KMS-11 (cell line): ENCODE data around the gene CRIM1.

Experiments
- H2AFZ ChIP-seq: fragments of 200-600 bp; sonication (generic); 2 replicates; pipeline ENCODE4 v1.6.1; 2016; ENCODE audit warnings: antibody characterized with exemption, mixed run types, low read depth
- H3K27ac ChIP-seq: fragments of 200-600 bp; sonication (generic); 2 replicates; pipeline ENCODE4 v1.6.1; 2016; ENCODE audit warnings: mild to moderate bottlenecking, mixed run types
- H3K27me3 ChIP-seq: fragments of 200-600 bp; sonication (generic); 2 replicates; pipeline ENCODE4 v1.6.1; 2017; ENCODE audit warnings: mild to moderate bottlenecking, low read depth, mixed run types, moderate library complexity; ENCODE audit not compliant: insufficient read depth
- H3K36me3 ChIP-seq: fragments of 200-600 bp; sonication (generic); 2 replicates; pipeline ENCODE4 v1.6.1; 2017; ENCODE audit warnings: mild to moderate bottlenecking, mixed run types; ENCODE audit not compliant: insufficient read depth
- H3K4me1 ChIP-seq: fragments of 200-600 bp; sonication (generic); 2 replicates; pipeline ENCODE4 v1.6.1; 2016; ENCODE audit warnings: mild to moderate bottlenecking, low read depth, mixed run types; ENCODE audit not compliant: poor library complexity, severe bottlenecking
- H3K4me2 ChIP-seq: fragments of 200-600 bp; sonication (generic); 2 replicates; pipeline ENCODE4 v1.7.0; 2016; ENCODE audit warnings: mild to moderate bottlenecking, mixed run types
- H3K4me3 ChIP-seq: fragments of 200-600 bp; sonication (generic); IDR thresholded peaks from 2 replicates; pipeline ENCODE4 v1.6.1; 2017; ENCODE audit warnings: low read depth, low read length, mixed read lengths; ENCODE audit not compliant: insufficient read depth
- H3K79me2 ChIP-seq: fragments of 200-600 bp; sonication (generic); 2 replicates; pipeline ENCODE4 v1.6.1; 2016; ENCODE audit warnings: low read depth, mixed run types; ENCODE audit not compliant: insufficient read depth
- H3K9ac ChIP-seq: fragments of 200-600 bp; sonication (generic); 2 replicates; pipeline ENCODE4 v1.6.1; 2016; ENCODE audit warnings: mild to moderate bottlenecking, mixed run types
- H4K20me1 ChIP-seq: fragments of 200-600 bp; sonication (generic); 2 replicates; pipeline ENCODE4 v1.6.1; 2016; ENCODE audit warnings: mild to moderate bottlenecking, mixed run types; ENCODE audit not compliant: insufficient read depth
- TF ChIP-seq, protein P1 (sequence below): fragments of 200-600 bp; sonication (generic); conservative IDR thresholded peaks from 2 replicates; pipeline ENCODE4 v1.6.1; 2017; ENCODE audit warnings: low read depth, mild to moderate bottlenecking, antibody characterized with exemption, low read length, moderate library complexity, mixed read lengths

CRIM1 gene

DNA sequence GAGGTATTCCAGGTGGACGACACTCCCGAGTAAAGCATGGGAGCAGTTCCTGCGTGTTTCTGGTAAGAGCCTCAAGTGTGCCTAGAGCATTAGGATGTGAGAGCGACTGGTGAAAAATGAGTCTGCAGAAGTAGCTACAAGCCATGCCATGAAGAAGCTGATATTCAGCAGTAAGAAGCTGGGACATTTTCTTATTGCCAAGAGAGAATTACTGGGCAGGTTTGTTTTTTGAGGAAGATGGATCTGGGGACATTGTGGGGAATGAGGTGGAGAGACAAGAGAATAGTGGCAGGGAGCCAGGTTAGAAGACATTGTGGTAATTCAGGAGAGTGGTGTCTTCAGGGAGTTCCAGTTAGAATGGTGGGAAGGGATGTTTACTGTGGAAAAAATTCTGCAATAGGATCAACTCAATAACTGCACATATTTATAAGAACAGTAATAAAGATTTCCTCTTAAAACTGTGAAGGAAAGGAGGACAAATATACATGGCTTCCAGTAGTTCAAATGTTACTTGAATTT is 38.2 kb downstream of the CRIM1 start:
- no peaks in the 10 kb centered on the region for H3K4me1 ChIP-seq
- peaks cover 5% of the 10 kb centered on the region; the same call in 1 of the 2 replicates for H3K79me2 ChIP-seq
- no peak overlapping the region for H2AFZ ChIP-seq
- no peak overlapping the region for H3K4me2 ChIP-seq
- H3K9ac ChIP-seq = no peak overlapping the region
- H3K27me3 ChIP-seq = no peaks in the 10 kb centered on the region
- no peak overlapping the region for H3K27ac ChIP-seq
- no peaks in the 10 kb centered on the region for H4K20me1 ChIP-seq
- TF ChIP-seq, protein P1, sequence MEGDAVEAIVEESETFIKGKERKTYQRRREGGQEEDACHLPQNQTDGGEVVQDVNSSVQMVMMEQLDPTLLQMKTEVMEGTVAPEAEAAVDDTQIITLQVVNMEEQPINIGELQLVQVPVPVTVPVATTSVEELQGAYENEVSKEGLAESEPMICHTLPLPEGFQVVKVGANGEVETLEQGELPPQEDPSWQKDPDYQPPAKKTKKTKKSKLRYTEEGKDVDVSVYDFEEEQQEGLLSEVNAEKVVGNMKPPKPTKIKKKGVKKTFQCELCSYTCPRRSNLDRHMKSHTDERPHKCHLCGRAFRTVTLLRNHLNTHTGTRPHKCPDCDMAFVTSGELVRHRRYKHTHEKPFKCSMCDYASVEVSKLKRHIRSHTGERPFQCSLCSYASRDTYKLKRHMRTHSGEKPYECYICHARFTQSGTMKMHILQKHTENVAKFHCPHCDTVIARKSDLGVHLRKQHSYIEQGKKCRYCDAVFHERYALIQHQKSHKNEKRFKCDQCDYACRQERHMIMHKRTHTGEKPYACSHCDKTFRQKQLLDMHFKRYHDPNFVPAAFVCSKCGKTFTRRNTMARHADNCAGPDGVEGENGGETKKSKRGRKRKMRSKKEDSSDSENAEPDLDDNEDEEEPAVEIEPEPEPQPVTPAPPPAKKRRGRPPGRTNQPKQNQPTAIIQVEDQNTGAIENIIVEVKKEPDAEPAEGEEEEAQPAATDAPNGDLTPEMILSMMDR = no peak
- no peaks in the 10 kb centered on the region for H3K36me3 ChIP-seq
- H3K4me3 ChIP-seq = no peak overlapping the region

DNA sequence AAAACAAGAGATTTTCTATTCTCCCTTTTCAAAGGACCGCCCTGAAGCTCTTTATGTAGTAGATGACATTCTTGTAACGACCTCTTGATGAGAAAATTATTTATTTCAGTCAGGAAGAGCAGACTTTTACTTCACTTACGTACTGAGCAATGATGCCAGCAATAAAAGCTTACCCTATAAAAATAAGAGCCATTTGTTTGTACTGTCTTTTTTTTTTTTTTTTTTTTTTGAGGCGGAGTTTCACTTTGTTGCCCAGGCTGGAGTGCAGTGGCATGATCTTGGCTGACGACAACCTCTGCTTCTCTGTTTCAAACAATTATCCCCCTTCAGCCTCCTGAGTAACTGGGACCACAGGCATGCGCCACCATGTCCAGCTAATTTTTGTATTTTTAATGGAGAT is 39.2 kb downstream of the CRIM1 start:
- Histone ChIP-seq H3K4me2 (no peak overlapping the region), H4K20me1 (no peaks in the 10 kb centered on the region), H3K9ac (no peak overlapping the region), H2AFZ (no peak overlapping the region), H3K4me3 (no peak overlapping the region), H3K27me3 (no peaks in the 10 kb centered on the region), H3K36me3 (no peaks in the 10 kb centered on the region), H3K79me2 (peaks cover 5% of the 10 kb centered on the region; the same call in 1 of the 2 replicates), H3K4me1 (no peaks in the 10 kb centered on the region), H3K27ac (no peak overlapping the region)
- TF ChIP-seq, protein P1 = no peak

DNA sequence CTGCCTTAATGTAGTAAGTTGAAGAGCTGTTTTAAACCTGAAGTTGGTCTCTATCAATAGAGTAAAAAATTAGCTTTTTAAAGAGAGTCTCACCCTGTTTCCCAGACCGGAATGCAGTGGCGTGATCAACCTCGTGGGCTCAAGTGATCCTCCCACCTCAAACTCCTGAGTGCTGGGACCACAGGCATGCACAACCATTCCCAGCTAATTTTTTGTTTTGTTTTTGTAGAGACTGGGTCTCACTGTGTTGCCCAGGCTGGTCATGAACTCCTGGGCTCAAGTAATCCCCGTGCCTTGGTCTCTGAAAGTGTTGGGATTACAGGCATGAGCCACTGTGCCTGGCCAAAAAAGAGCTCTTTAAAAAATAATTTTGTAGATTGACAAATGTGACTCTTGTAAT is 40.3 kb downstream of the CRIM1 start:
- peaks cover 5% of the 10 kb centered on the region; the same call in 1 of the 2 replicates for H3K79me2 ChIP-seq
- H3K27me3 ChIP-seq = no peaks in the 10 kb centered on the region
- no peaks in the 10 kb centered on the region for H3K4me1 ChIP-seq
- no peak overlapping the region for H3K9ac ChIP-seq
- no peaks in the 10 kb centered on the region for H4K20me1 ChIP-seq
- TF ChIP-seq, protein P1 = no peak
- no peaks in the 10 kb centered on the region for H3K36me3 ChIP-seq
- H3K27ac ChIP-seq = no peak overlapping the region
- no peak overlapping the region for H3K4me3 ChIP-seq
- H3K4me2 ChIP-seq = no peak overlapping the region
- H2AFZ ChIP-seq = no peak overlapping the region

DNA sequence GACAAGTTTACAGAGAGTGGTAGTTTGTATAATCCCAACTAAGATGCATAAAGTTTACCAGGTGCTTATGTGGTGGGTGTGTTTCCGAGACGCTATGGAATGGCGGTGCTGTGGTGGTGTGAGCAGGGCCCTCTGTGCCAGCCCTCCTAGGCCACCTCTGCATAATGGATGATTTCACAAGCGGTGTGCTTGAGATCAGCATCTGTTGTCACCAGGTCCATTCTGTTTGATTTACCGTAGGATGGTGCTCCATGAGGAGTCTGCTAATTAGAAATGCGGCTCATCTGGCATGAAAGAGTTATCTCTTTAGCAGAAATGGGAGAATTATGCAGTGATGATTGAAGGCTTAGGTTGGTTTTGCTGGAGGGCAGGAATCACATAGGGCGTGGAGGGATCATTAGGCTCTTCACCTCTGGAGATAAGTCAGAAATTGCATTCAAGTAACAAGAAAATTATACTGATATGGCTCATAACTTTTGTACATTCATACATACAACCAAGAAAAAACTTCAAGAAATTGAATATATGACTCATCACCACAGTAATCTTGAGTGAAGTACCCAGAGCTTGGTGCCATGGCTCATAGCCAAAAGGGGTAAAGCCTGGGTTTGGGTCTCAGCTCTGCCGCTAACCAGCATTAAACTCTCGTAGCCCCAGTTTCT is 41.4 kb downstream of the CRIM1 start:
- Histone ChIP-seq H3K9ac (no peak overlapping the region), H3K79me2 (peaks cover 5% of the 10 kb centered on the region; the same call in 1 of the 2 replicates), H3K4me1 (no peaks in the 10 kb centered on the region), H3K36me3 (no peaks in the 10 kb centered on the region), H2AFZ (no peak overlapping the region), H4K20me1 (no peaks in the 10 kb centered on the region), H3K27me3 (no peaks in the 10 kb centered on the region), H3K4me2 (no peak overlapping the region), H3K4me3 (no peak overlapping the region), H3K27ac (no peak overlapping the region)
- TF ChIP-seq, protein P1 = no peak
